ENCODE data around the gene PLXNA4. TPM values are rescaled to one million over a fixed set of nuclear protein-coding genes. Genes with fewer than 3 reads are reported as not detected.

The PLXNA4 gene
- total RNA-seq, 1 experiment from 2014 or later: 0.81 TPM

- TF ChIP-seq, protein P1, sequence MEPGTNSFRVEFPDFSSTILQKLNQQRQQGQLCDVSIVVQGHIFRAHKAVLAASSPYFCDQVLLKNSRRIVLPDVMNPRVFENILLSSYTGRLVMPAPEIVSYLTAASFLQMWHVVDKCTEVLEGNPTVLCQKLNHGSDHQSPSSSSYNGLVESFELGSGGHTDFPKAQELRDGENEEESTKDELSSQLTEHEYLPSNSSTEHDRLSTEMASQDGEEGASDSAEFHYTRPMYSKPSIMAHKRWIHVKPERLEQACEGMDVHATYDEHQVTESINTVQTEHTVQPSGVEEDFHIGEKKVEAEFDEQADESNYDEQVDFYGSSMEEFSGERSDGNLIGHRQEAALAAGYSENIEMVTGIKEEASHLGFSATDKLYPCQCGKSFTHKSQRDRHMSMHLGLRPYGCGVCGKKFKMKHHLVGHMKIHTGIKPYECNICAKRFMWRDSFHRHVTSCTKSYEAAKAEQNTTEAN (CRISPR knock-in tag; IDR thresholded peaks at IDR 0.05): no peak
- TF ChIP-seq HMGXB4 (CRISPR knock-in tag; IDR thresholded peaks at IDR 0.05) (no peak), USF1 (CRISPR knock-in tag; IDR thresholded peaks at IDR 0.05) (no peak), ZMAT4 (CRISPR knock-in tag; IDR thresholded peaks at IDR 0.05) (no peak)
Observed at GRCh38 chr7:132095111-132095765, 481.0 kb downstream of the PLXNA4 start (continued).

- ChIA-PET POLR2A (no interaction called here), CTCF (interaction anchor here (1.1 kb wide), 1 partner anchor 233 kb away, joined by 3 read pairs; no protein-coding TSS in a partner anchor)
- Mint-ChIP-seq H3K9me3 (no peaks in the 10 kb centered on the region), H3K4me1 (no peaks in the 10 kb centered on the region), H3K27me3 (ENCODE audit: low read depth) (no peaks in the 10 kb centered on the region; the same call in none of the 2 replicates), H3K36me3 (no peaks in the 10 kb centered on the region), H3K27ac (no peak overlapping the region), H3K4me3 (no peak overlapping the region)
- ATAC-seq (no peak), DNase-seq (ENCODE audit: low spot score) (no peak)
- TF ChIP-seq ZBTB21 (CRISPR knock-in tag; IDR thresholded peaks at IDR 0.05; ENCODE audit: borderline replicate concordance) (no peak), SP1 (CRISPR knock-in tag; conservative IDR thresholded peaks at IDR 0.05) (no peak), HMGA2 (CRISPR knock-in tag; IDR thresholded peaks at IDR 0.05) (no peak), NR3C1 (CRISPR knock-in tag; conservative IDR thresholded peaks at IDR 0.05; ENCODE audit: low read depth) (no peak), ZNF263 (CRISPR knock-in tag; IDR thresholded peaks at IDR 0.05; ENCODE audit: low read depth) (no peak), NFE2L1 (CRISPR knock-in tag; IDR thresholded peaks at IDR 0.05) (no peak), ARID4B (CRISPR knock-in tag; IDR thresholded peaks at IDR 0.05; ENCODE audit: borderline replicate concordance) (no peak), ZNF281 (CRISPR knock-in tag; IDR thresholded peaks at IDR 0.05) (no peak), RELA (CRISPR knock-in tag; IDR thresholded peaks at IDR 0.05; ENCODE audit: borderline replicate concordance) (no peak)
- TF ChIP-seq, protein P2, sequence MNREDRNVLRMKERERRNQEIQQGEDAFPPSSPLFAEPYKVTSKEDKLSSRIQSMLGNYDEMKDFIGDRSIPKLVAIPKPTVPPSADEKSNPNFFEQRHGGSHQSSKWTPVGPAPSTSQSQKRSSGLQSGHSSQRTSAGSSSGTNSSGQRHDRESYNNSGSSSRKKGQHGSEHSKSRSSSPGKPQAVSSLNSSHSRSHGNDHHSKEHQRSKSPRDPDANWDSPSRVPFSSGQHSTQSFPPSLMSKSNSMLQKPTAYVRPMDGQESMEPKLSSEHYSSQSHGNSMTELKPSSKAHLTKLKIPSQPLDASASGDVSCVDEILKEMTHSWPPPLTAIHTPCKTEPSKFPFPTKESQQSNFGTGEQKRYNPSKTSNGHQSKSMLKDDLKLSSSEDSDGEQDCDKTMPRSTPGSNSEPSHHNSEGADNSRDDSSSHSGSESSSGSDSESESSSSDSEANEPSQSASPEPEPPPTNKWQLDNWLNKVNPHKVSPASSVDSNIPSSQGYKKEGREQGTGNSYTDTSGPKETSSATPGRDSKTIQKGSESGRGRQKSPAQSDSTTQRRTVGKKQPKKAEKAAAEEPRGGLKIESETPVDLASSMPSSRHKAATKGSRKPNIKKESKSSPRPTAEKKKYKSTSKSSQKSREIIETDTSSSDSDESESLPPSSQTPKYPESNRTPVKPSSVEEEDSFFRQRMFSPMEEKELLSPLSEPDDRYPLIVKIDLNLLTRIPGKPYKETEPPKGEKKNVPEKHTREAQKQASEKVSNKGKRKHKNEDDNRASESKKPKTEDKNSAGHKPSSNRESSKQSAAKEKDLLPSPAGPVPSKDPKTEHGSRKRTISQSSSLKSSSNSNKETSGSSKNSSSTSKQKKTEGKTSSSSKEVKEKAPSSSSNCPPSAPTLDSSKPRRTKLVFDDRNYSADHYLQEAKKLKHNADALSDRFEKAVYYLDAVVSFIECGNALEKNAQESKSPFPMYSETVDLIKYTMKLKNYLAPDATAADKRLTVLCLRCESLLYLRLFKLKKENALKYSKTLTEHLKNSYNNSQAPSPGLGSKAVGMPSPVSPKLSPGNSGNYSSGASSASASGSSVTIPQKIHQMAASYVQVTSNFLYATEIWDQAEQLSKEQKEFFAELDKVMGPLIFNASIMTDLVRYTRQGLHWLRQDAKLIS (CRISPR knock-in tag; IDR thresholded peaks at IDR 0.05; ENCODE audit: borderline replicate concordance): no peak
Observed at GRCh38 chr7:132092106-132092505, 484.2 kb downstream of the PLXNA4 start.

Data from WTC11 (cell line).